Measurements from ENCODE around the gene RELN.

GRCh38 chr7:103762877-103763276 is 226.6 kb downstream of the RELN start:
- no peak for TF ChIP-seq EP300 (IDR thresholded peaks at IDR 0.05)
- no peak for TF ChIP-seq CTCF (IDR thresholded peaks at IDR 0.05)
